ENCODE measurements around the gene RAPSN.

- TF ChIP-seq CTCF (IDR thresholded peaks at IDR 0.05): no peak
- TF ChIP-seq EZH2phosphoT487 (IDR thresholded peaks at IDR 0.05): no peak
These were observed 57.8 kb downstream of the RAPSN start for GRCh38 chr11:47391077-47391583.

All from neural progenitor cell (in vitro differentiated cells).